Adipocyte (in vitro differentiated cells): ENCODE data around the gene ROBO2.

ENCODE experiments used
- DNase-seq: peaks from one replicate; pipeline ENCODE4 v3.0.0-alpha.2; 2015; ENCODE audit warnings: low read depth
- H3K27me3 ChIP-seq: replicated peaks from 2 replicates; pipeline ENCODE4 v1.7.0; 2013; ENCODE audit warnings: mild to moderate bottlenecking, low read length, moderate library complexity; ENCODE audit not compliant: control insufficient read depth, insufficient read depth
- H3K36me3 ChIP-seq: 2 replicates; pipeline ENCODE4 v1.7.0; 2013; ENCODE audit warnings: low read length, mild to moderate bottlenecking, moderate library complexity; ENCODE audit not compliant: control insufficient read depth, insufficient read depth, severe bottlenecking
- H3K4me1 ChIP-seq: 2 replicates; pipeline ENCODE4 v1.7.0; 2013; ENCODE audit warnings: mild to moderate bottlenecking, low read length, moderate library complexity; ENCODE audit not compliant: control insufficient read depth, insufficient read depth
- H3K4me3 ChIP-seq: 2 replicates; pipeline ENCODE4 v1.7.0; 2013; ENCODE audit warnings: mild to moderate bottlenecking, low read length, moderate library complexity
- H3K9ac ChIP-seq: 2 replicates; pipeline ENCODE4 v1.7.0; 2013; ENCODE audit warnings: mild to moderate bottlenecking, low read length, moderate library complexity
- H3K9me3 ChIP-seq: 2 replicates; pipeline ENCODE4 v1.7.0; 2013; ENCODE audit warnings: mild to moderate bottlenecking, low read length, moderate library complexity; ENCODE audit not compliant: control insufficient read depth

Gene ROBO2

DNA sequence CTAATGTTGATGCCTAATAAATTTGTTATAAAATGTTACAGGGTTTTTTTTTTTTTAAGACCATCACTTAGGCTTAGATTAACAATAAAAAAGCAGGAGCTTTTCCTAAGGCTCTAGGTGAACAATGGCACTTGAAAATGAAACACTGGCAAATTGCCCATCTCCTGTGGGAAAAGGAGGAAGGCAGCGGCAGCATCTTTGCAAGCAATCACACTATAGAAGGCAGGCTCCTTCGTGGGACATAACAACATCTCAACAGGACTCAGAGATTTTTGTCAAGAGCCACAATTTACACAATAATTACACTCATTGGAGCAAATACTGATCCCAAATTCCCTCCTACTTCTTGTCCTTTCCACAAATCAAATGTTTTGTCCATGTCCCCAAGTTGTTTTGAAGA is 646.7 kb downstream of the ROBO2 start:
- no peaks in the 10 kb centered on the region for H3K27me3 ChIP-seq
- peaks cover 12% of the 10 kb centered on the region for H3K9me3 ChIP-seq
- H3K36me3 ChIP-seq = no peaks in the 10 kb centered on the region
- DNase-seq = no peak
- H3K4me1 ChIP-seq = no peaks in the 10 kb centered on the region
- no peak overlapping the region for H3K4me3 ChIP-seq
- H3K9ac ChIP-seq = no peak overlapping the region

DNA sequence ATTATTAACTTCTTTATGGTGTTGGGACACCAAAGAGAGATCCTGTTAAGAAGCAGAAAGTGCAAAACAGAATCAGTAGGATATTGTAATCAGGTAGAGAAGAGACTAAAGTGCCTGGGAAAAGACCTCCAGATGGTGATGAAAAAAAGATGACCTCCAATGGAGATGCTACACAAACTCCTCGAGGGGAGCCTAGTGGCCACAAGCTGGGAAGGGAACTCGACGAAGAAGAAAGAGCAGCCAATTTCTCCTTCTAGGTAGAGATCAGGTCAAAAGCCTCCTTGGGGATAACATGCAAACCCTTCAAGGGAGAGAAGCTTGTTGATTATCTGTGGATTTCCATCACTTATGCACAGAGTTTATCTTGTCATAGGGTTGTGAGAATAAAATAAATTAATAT is 647.6 kb downstream of the ROBO2 start:
- peaks cover 3% of the 10 kb centered on the region for H3K9me3 ChIP-seq
- no peak overlapping the region for H3K9ac ChIP-seq
- no peak overlapping the region for H3K4me3 ChIP-seq
- DNase-seq = no peak
- H3K27me3 ChIP-seq = no peaks in the 10 kb centered on the region
- H3K4me1 ChIP-seq = no peaks in the 10 kb centered on the region
- no peaks in the 10 kb centered on the region for H3K36me3 ChIP-seq

DNA sequence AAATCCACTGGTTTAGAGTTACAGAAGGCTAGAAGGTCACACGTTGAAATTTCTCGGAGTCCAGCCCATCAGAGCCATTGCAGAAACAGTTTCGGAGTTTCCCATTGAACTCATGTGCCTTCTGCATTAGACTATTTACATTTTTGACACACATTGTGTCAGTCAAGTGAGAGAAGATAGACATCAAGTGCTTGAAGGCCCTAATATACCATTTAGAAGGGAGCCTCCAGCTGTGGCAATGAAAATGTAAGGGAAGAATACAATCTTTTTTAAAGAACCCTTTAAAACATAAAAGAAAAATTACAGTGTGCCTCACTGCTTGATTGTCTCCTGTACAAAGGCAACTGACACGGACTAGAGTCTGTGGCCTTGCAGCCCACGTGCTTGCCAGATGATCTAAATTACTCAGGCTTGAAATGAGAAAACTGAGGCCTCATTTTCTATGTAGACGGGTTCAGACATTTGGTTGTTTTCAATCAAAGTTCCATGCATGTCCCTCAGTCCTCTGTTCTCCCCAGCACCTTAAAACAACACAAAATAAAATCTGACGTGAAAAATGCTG is 650.5 kb downstream of the ROBO2 start:
- H3K9me3 ChIP-seq = peaks cover 3% of the 10 kb centered on the region
- no peak overlapping the region for H3K9ac ChIP-seq
- DNase-seq = no peak
- H3K4me1 ChIP-seq = no peaks in the 10 kb centered on the region
- H3K36me3 ChIP-seq = no peaks in the 10 kb centered on the region
- H3K27me3 ChIP-seq = no peaks in the 10 kb centered on the region
- H3K4me3 ChIP-seq = no peak overlapping the region

DNA sequence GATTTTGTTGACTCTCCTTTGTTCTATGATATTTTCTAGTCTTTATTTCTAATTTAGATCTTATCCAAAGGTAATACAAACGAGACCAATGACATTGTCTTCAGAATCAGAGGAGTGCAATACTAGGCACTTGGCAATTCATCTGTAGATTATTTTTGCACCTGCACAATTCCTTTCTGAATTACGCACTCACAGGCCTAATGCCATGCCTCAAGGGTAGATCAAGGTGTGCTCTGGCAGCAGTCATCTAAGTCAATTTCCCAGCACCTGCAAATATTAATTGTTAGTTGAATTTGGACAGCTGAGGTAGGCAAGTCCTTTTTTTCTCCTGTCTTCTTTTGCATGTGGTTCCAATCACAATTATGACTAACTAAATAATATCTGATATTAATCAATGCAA is 653.2 kb downstream of the ROBO2 start:
- H3K4me3 ChIP-seq = no peak overlapping the region
- DNase-seq = no peak

DNA sequence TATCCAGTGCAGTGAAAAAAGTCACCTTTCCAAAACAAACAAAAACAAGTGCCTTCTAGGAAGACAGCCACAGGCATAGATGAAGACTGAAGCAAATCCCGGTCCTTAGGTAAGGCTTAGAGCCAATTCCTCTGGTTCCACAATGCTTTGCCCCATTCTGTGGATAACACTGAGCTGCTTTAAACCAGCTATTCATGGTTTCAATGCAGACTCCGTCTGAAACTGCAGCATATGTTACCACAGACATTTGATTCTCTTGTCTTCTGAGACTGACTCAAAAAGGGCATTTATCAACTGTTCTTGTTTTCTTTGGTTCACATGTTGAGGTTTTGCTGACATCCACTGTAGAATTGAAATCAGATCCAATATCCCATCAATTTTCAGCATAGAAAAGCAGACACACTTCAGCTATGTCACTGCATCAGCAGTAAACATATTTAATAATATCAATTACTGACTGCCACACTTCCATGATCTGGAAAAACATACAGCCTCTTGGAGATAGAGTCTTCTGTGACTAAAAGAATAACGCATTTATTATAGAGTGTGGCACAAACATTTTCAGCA is 659.3 kb downstream of the ROBO2 start:
- Histone ChIP-seq H3K27me3 (no peaks in the 10 kb centered on the region), H3K9ac (no peak overlapping the region), H3K4me3 (no peak overlapping the region), H3K4me1 (no peaks in the 10 kb centered on the region), H3K9me3 (no peaks in the 10 kb centered on the region), H3K36me3 (no peaks in the 10 kb centered on the region)
- DNase-seq = no peak

More for the DNA sequence above, 653.2 kb downstream of the ROBO2 start:
- no peaks in the 10 kb centered on the region for H3K9me3 ChIP-seq
- H3K9ac ChIP-seq = no peak overlapping the region
- H3K27me3 ChIP-seq = no peaks in the 10 kb centered on the region
- no peaks in the 10 kb centered on the region for H3K36me3 ChIP-seq
- H3K4me1 ChIP-seq = no peaks in the 10 kb centered on the region
